Naive thymus-derived CD8-positive, alpha-beta T cell (primary cell): ENCODE measurements around the gene RALGPS1. TPM values are rescaled to one million over a fixed set of nuclear protein-coding genes. Genes with fewer than 3 reads are reported as not detected.

Experiments
- ATAC-seq, 2 donors: fragments of 150-1000 bp; cut with Tn5 transposase in 1 of 2; sonication (Bioruptor Pico), chemical (Tn5 transposase) in 1 of 2; 1 replicate in 1 of 2; 2 replicates in 1 of 2; pipeline ENCODE4 v1.10.0; 2021; ENCODE audit warnings: mild to moderate bottlenecking in 2 of 2, moderate library complexity in 2 of 2
- POLR2A ChIA-PET: fragments of 350-600 bp; sonication (Branson Sonifier 250); formaldehyde crosslinking; loops from one replicate; lab custom pipeline; 2021; ENCODE audit warnings: antibody characterized with exemption; lab: Charles Lee
- DNase-seq, 10 donors: peaks; one replicate each; pipeline versions ENCODE4 v3.0.0 to v3.0.0-alpha.2; 2020 to 2022
- H3K27ac Mint-ChIP-seq, 10 donors: one replicate each; pipeline ENCODE4 v1.8.0; 2020 to 2022; ENCODE audit warnings: mild to moderate bottlenecking in 10 of 10, mixed read lengths in 10 of 10, moderate library complexity in 4 of 10, inconsistent platforms in 1 of 10
- H3K27me3 Mint-ChIP-seq, 5 donors: one replicate each; pipeline ENCODE4 v1.8.0; 2021 to 2022; ENCODE audit warnings: mixed read lengths in 5 of 5
- H3K36me3 Mint-ChIP-seq, 3 donors: one replicate each; pipeline ENCODE4 v1.8.0; 2020 to 2022; ENCODE audit warnings: mixed read lengths in 3 of 3, mild to moderate bottlenecking in 2 of 3, inconsistent platforms in 1 of 3
- H3K4me1 Mint-ChIP-seq, 4 donors: one replicate each; pipeline ENCODE4 v1.8.0; 2021 to 2022; ENCODE audit warnings: mixed read lengths in 4 of 4
- H3K4me3 Mint-ChIP-seq, 10 donors: one replicate each; pipeline ENCODE4 v1.8.0; 2020 to 2022; ENCODE audit warnings: mild to moderate bottlenecking in 10 of 10, mixed read lengths in 10 of 10, moderate library complexity in 6 of 10, inconsistent platforms in 1 of 10
- H3K9me3 Mint-ChIP-seq, 9 donors: one replicate each; pipeline ENCODE4 v1.8.0; 2020 to 2022; ENCODE audit warnings: mixed read lengths in 9 of 9, mild to moderate bottlenecking in 3 of 9, inconsistent platforms in 1 of 9, moderate library complexity in 1 of 9
- polyA plus RNA-seq, 3 donors: library from polyadenylated mRNA; unstranded; fragments of 300-500 nt; fragmentation: Illumina TruSeq; gene quantifications; one replicate each; pipeline ENCODE4 v1.2.3, GENCODE V29; 2021
- total RNA-seq, 8 experiments: library from RNA in 2 of 8; stranded (reverse) in 2 of 8; gene quantifications; one replicate each; pipeline ENCODE4 v1.2.3 and lab custom pipeline; 2021 to 2026

The RALGPS1 gene, protein sequence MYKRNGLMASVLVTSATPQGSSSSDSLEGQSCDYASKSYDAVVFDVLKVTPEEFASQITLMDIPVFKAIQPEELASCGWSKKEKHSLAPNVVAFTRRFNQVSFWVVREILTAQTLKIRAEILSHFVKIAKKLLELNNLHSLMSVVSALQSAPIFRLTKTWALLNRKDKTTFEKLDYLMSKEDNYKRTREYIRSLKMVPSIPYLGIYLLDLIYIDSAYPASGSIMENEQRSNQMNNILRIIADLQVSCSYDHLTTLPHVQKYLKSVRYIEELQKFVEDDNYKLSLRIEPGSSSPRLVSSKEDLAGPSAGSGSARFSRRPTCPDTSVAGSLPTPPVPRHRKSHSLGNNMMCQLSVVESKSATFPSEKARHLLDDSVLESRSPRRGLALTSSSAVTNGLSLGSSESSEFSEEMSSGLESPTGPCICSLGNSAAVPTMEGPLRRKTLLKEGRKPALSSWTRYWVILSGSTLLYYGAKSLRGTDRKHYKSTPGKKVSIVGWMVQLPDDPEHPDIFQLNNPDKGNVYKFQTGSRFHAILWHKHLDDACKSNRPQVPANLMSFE
- total RNA-seq: 1 to 10 TPM; 5.5 to 6.4 TPM
- 1 to 10 TPM in 2 of 3 donors, under 1 TPM in 1; 0.83 to 1.8 (median 1.3) TPM for polyA plus RNA-seq
- total RNA-seq (lab: John Stamatoyannopoulos, UW): 1.9 to 14.6 (median 7.7) reads per million in 6 experiments

DNA sequence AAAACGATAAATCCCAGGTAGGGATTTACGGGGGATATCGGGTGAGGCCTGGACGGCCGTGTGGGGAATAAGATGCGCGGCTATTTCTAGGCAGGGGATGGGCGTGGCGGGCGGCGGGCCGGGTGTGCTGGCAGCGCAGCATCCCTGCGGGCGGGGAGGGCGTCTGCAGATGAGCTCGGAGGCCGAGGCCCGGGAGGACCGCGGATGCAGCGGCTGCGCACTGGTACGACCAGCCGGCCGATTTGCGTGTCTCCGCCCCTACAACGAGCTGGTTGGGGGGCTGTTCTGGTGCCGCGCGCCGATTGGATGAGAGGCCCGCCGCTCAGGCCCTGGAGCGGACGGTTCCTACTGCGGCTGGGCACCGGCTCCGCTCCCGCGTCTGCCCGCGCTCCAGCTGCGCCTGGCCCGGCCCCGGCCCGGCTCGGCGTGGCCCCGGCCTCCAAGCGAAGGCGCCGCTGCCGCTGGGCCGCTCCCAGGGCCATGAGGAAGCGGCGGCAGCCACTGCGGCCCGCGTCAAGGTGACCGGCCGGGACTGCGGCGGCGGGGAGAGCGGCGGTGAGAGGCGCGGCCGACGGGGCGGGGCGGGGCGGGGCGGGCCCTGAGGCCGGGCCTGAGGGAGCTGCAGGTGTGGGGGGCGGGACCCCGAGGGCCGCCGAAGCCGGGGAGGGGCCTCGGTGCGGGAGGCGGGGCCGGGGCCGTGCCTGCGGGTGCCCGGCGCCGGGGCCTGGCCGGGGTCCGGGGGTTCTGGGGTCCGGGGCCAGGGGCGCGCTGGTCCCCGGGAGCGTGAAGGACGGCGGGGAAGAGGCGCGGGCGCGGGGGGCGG, at the start of gene RALGPS1:
TSS of gene RALGPS1 (plus strand) at position 325 of the 823 bp plus-strand sequence. CDS start 47,508 bp downstream, outside the sequence.
- Mint-ChIP-seq H3K4me1 (peaks cover 6 to 12% (median 9%) of the 10 kb centered on the region in 4 donors), H3K4me3 (peak within 1 kb of the TSS; percentile 73 to 88 (median 82)), H3K27me3 (peaks cover 0 to 4% (median 0%) of the 10 kb centered on the region in 5 donors), H3K9me3 (peaks cover 0 to 9% (median 0%) of the 10 kb centered on the region in 9 donors), H3K27ac (peak within 1 kb of the TSS in 9 of 10 donors; percentile 2 to 86 (median 57)), H3K36me3 (no peaks in the 10 kb centered on the region)
- POLR2A ChIA-PET: interaction anchor here (0.5 to 1.3 kb wide), 7 partner anchors 10 to 1784 kb away, joined by 3 to 4 read pairs (median 3); no protein-coding TSS in a partner anchor
- DNase-seq (peak; percentile 79 to 94 (median 86)), ATAC-seq (peak; percentile 93 to 94)

DNA sequence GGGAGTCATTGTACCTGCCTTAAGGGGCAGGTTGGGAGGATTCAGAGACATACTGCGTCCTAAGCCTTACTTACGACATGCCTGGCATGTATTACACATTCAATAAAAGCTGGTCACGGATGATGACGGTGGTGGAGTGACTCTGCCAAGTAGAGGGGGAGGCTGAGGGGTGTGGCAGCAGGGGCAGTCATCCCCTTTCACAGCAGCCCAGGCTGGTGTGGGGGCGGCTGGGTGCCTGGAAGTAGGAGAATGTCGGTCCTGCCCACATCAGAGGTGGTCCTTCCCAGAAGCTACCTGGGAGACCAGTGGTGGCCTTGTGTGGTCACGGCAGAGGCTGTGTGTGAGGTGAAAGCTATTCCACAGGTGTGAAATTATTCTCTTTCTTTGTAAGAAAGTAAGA, 45.2 kb upstream of the RALGPS1 start:
- DNase-seq (no peak), ATAC-seq (no peak)
- H3K4me3 Mint-ChIP-seq: no peak overlapping the region
- H3K9me3 Mint-ChIP-seq: no peaks in the 10 kb centered on the region
- H3K27ac Mint-ChIP-seq: peak overlapping the region in 1 of 10 donors; percentile 46
- H3K36me3 Mint-ChIP-seq: peaks cover 0 to 32% (median 14%) of the 10 kb centered on the region in 3 donors
- H3K27me3 Mint-ChIP-seq: no peaks in the 10 kb centered on the region
- H3K4me1 Mint-ChIP-seq: peaks cover 28 to 51% (median 43%) of the 10 kb centered on the region in 4 donors
- POLR2A ChIA-PET: no interaction called here

DNA sequence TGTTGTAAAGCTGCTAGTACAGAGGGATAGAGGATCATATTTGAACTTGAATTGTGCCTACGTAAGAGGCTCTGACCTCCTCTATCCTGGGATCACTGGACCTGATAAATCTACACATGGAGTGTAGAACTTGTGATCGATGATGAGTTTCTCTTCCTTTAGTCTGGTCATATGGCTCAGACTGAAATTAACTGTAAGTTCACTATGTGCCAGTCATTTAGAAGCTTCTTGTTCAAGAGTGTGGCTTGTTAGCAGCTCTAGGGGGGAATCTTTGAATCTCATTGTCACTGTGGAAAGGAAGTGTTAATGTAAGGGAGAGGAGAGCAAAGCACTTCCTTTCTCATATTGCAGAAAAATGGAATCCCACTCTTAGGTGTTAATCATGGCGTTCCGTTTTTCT, 42.1 kb upstream of the RALGPS1 start:
- Mint-ChIP-seq H3K36me3 (peaks cover 0 to 10% (median 0%) of the 10 kb centered on the region in 3 donors), H3K9me3 (no peaks in the 10 kb centered on the region), H3K27me3 (no peaks in the 10 kb centered on the region), H3K4me1 (peaks cover 28 to 61% (median 60%) of the 10 kb centered on the region in 4 donors), H3K4me3 (no peak overlapping the region), H3K27ac (peak overlapping the region in 6 of 10 donors; percentile 3 to 66 (median 21))
- POLR2A ChIA-PET: interaction anchor here (1.4 kb wide), 1 partner anchor 10 kb away, joined by 4 read pairs; no protein-coding TSS in a partner anchor
- ATAC-seq (no peak), DNase-seq (no peak)

DNA sequence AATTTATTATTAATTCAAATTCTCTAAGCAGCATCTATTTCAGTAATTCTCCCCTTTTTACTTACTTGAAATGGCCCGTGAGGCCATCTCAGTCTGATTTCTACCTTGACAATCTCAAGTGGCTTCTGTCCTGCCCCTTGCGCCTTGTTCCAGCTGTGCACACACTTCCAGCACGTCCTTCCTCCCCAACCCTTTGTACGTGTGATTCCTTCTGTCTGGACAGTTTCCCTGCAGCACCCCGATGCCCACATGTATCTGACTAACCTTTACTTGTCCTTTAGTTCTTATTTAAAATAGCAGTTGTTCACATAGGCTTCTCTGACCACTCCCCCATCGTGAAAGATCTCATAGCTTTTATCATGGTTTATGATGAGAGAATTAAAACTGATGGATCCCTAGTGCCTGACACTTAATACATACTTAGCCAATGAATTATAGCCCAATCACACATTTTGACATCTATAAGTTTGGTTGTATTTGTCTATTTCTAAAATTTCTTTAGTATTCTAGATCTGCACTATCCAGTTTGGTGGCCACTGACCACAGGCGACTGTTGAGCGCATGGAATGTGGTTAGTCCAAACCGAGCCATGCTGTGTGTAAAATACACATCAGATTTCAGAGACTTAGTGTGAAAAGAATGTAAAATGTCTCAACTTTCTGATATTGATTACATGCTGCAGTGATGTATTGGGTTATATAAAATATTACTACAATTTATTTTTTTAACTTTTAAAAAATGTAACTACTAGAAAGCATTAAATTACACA, 39.9 kb upstream of the RALGPS1 start:
- DNase-seq: no peak
- Mint-ChIP-seq H3K27me3 (no peaks in the 10 kb centered on the region), H3K27ac (peak overlapping the region in 2 of 10 donors; percentile 4 to 53)

DNA sequence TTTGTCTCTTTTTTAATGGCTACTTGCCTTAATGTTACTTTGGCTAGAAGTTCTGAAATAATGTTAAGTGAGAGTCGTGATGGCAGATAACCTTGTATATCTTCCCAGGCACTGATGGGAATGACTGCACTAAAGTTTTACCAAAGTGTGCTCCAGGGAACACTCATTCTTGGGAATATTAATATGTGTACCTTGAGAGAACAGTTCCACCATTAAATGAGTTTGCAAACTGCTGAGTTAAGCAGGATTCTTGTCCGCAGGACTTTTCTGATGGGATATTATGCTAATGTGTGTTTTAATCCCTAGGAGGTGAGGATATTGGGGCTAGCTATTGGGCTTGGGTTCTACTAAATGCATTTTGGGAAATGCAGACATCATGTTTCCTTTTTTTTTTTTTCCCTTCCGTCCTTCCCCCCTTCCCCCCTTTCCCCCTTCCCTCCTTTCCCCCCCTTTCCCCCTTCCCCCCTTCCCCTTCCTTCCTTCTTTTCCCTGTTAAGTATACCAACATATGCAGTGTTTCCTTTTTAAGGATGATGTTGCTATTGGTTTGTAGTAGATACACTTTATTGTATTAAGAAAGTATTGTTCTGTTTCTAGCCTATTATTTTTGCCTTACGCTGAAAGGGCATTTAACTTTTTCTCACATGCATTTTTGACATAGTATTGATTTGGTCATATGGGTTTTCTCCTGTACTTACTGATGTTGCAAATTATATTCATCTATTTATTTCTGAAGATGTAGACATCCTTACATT, 38.6 kb upstream of the RALGPS1 start:
- POLR2A ChIA-PET: no interaction called here
- no peaks in the 10 kb centered on the region for H3K27me3 Mint-ChIP-seq
- H3K27ac Mint-ChIP-seq: peak overlapping the region in 5 of 10 donors; percentile 5 to 83 (median 52)

More for the DNA sequence above, 39.9 kb upstream of the RALGPS1 start:
- POLR2A ChIA-PET: no interaction called here
- Mint-ChIP-seq H3K36me3 (peaks cover 0 to 9% (median 7%) of the 10 kb centered on the region in 3 donors), H3K9me3 (no peaks in the 10 kb centered on the region), H3K4me1 (peaks cover 21 to 54% (median 46%) of the 10 kb centered on the region in 4 donors), H3K4me3 (no peak overlapping the region)
- no peak for ATAC-seq

DNA sequence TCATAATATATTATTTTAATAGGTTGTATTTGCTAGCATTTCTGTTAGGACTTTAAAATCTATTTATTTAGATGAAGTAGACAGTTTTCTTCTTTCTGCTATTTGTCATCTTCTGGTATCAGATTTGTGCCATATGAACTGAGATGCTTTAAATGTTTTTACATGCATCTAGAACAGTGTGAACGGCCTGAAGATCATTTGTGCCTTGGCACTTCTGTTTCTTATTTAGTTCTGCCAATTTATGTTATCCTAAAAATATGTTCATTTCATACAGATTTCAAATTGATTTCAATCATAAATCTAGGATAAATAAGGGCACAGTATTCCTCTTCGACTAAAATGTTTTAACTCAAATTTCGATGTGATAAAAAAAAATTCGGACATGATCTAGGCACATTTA, 38.1 kb upstream of the RALGPS1 start:
- peaks cover 19 to 49% (median 44%) of the 10 kb centered on the region in 4 donors for H3K4me1 Mint-ChIP-seq
- POLR2A ChIA-PET: no interaction called here
- peaks cover 0 to 23% (median 14%) of the 10 kb centered on the region in 3 donors for H3K36me3 Mint-ChIP-seq
- H3K4me3 Mint-ChIP-seq: no peak overlapping the region
- DNase-seq: no peak
- H3K9me3 Mint-ChIP-seq: no peaks in the 10 kb centered on the region
- H3K27ac Mint-ChIP-seq: peak overlapping the region in 5 of 10 donors; percentile 0 to 83 (median 42)
- no peak for ATAC-seq
- no peaks in the 10 kb centered on the region for H3K27me3 Mint-ChIP-seq

More for the DNA sequence above, 38.6 kb upstream of the RALGPS1 start:
- Mint-ChIP-seq H3K4me1 (peaks cover 21 to 49% (median 44%) of the 10 kb centered on the region in 4 donors), H3K9me3 (no peaks in the 10 kb centered on the region), H3K4me3 (no peak overlapping the region), H3K36me3 (peaks cover 0 to 21% (median 14%) of the 10 kb centered on the region in 3 donors)
- DNase-seq (no peak), ATAC-seq (no peak)

DNA sequence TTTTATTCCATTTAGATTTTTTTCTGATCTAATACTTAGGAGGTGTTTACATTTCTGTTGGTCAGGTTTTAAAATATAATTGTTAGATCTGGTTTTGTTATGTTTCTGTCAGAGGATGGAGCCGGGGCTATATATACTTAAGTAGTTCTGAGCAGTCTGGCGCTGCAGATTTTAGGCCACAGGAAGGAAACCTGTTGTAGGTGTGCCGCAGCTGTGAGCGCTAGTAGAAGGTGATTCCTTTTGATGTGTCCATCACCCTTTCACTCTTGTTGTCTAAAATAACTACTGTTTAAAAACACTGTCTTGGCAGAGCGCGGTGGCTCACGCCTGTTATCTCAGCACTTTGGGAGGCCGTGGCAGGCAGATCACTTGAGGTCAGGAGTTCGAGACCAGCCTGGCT, 37.2 kb upstream of the RALGPS1 start:
- POLR2A ChIA-PET: no interaction called here
- Mint-ChIP-seq H3K4me1 (peaks cover 18 to 46% (median 41%) of the 10 kb centered on the region in 4 donors), H3K4me3 (peak overlapping the region in 7 of 10 donors; percentile 15 to 67 (median 42)), H3K9me3 (no peaks in the 10 kb centered on the region), H3K27me3 (no peaks in the 10 kb centered on the region), H3K27ac (peak overlapping the region; percentile 42 to 90 (median 70)), H3K36me3 (peaks cover 0 to 31% (median 22%) of the 10 kb centered on the region in 3 donors)
- ATAC-seq (peak; percentile 42 to 73), DNase-seq (peak in 1 of 10 donors; percentile 8)

DNA sequence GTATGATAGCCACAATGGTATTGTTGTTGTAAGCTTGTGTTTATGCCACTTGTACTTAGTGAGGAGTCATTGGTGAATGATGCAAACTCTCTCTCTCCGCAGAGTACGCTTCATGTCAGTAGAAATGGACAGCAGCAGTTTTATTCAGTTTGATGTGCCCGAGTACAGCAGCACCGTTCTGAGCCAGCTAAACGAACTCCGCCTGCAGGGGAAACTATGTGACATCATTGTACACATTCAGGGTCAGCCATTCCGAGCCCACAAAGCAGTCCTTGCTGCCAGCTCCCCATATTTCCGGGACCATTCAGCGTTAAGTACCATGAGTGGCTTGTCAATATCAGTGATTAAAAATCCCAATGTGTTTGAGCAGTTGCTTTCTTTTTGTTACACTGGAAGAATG, 35.3 kb upstream of the RALGPS1 start:
- Mint-ChIP-seq H3K36me3 (peaks cover 0 to 45% (median 25%) of the 10 kb centered on the region in 3 donors), H3K4me1 (peaks cover 12 to 36% (median 33%) of the 10 kb centered on the region in 4 donors), H3K4me3 (no peak overlapping the region), H3K9me3 (no peaks in the 10 kb centered on the region), H3K27ac (peak overlapping the region in 1 of 10 donors; percentile 11), H3K27me3 (no peaks in the 10 kb centered on the region)
- POLR2A ChIA-PET: no interaction called here
- no peak for DNase-seq
- ATAC-seq: no peak

DNA sequence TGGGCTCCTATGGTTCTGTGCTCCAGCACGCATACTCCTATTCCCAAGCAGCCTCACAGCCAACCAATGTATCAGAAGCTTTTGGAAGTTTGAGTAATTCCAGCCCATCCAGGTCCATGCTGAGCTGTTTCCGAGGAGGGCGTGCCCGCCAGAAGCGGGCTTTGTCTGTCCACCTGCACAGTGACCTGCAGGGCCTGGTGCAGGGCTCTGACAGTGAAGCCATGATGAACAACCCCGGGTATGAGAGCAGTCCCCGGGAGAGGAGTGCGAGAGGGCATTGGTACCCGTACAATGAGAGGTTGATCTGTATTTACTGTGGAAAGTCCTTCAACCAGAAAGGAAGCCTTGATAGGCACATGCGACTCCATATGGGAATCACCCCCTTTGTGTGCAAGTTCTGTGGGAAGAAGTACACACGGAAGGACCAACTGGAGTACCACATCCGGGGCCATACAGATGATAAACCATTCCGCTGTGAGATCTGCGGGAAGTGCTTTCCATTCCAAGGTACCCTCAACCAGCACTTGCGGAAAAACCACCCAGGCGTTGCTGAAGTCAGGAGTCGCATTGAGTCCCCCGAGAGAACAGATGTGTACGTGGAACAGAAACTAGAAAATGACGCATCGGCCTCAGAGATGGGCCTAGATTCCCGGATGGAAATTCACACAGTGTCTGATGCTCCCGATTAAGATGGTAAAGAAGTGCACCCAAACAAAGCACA, 34.2 kb upstream of the RALGPS1 start:
- Mint-ChIP-seq H3K36me3 (peaks cover 0 to 45% (median 25%) of the 10 kb centered on the region in 3 donors), H3K27ac (no peak overlapping the region)
- POLR2A ChIA-PET: no interaction called here

DNA sequence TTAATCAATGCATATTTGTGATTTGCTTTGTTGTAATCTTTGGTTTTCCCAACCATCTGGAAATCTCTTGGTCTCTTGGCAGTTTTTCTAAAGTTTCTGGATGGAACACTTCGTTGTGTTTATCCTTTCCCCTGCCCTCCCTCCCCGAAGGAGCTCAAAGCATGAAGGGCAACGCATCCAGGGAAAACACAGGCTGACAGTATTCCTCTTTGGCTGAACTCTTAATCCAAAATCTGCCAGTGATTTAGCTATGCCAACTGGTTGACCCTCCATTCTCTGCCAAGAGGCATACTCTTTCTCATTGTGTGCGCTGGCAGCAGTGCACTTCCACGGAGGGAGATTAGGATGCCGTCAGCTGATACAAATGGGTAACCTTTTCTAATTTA, 33.6 kb upstream of the RALGPS1 start:
- Mint-ChIP-seq H3K4me1 (peaks cover 9 to 27% (median 21%) of the 10 kb centered on the region in 4 donors), H3K27ac (no peak overlapping the region), H3K27me3 (no peaks in the 10 kb centered on the region), H3K4me3 (no peak overlapping the region), H3K9me3 (no peaks in the 10 kb centered on the region), H3K36me3 (peaks cover 0 to 45% (median 25%) of the 10 kb centered on the region in 3 donors)
- DNase-seq (no peak), ATAC-seq (no peak)
- POLR2A ChIA-PET: no interaction called here

More for the DNA sequence above, 34.2 kb upstream of the RALGPS1 start:
- no peak overlapping the region for H3K4me3 Mint-ChIP-seq
- no peaks in the 10 kb centered on the region for H3K27me3 Mint-ChIP-seq
- no peak for DNase-seq
- peaks cover 9 to 32% (median 25%) of the 10 kb centered on the region in 4 donors for H3K4me1 Mint-ChIP-seq
- ATAC-seq: no peak
- H3K9me3 Mint-ChIP-seq: no peaks in the 10 kb centered on the region
